WERI-Rb-1 (cell line): Measurements from ENCODE around the gene ABCC12.

Experiments
- DNase-seq: peaks from one replicate; pipeline ENCODE4 v3.0.0-alpha.2; 2020
- H3K27ac ChIP-seq: fragments of 250-450 bp; sonication (Bioruptor Pico); 2 replicates; pipeline ENCODE4 v1.5.1; 2020; ENCODE audit warnings: mild to moderate bottlenecking, moderate library complexity
- H3K27me3 ChIP-seq: fragments of 250-450 bp; sonication (Bioruptor Pico); 2 replicates; pipeline ENCODE4 v1.5.1; 2021; ENCODE audit warnings: mild to moderate bottlenecking, low read depth, moderate library complexity; ENCODE audit not compliant: insufficient read depth, severe bottlenecking
- H3K36me3 ChIP-seq: fragments of 250-450 bp; sonication (Bioruptor Pico); 2 replicates; pipeline ENCODE4 v1.5.1; 2020; ENCODE audit warnings: mild to moderate bottlenecking, moderate library complexity
- H3K4me3 ChIP-seq: 2 replicates; pipeline ENCODE4 v1.5.1; 2011; ENCODE audit warnings: low read depth, mild to moderate bottlenecking, control low read depth, low read length
- H3K9me3 ChIP-seq: fragments of 250-450 bp; sonication (Bioruptor Pico); 2 replicates; pipeline ENCODE4 v1.5.1; 2021; ENCODE audit warnings: mild to moderate bottlenecking, moderate library complexity; ENCODE audit not compliant: severe bottlenecking
- CTCF ChIP-seq: IDR thresholded peaks from 2 replicates; pipeline ENCODE4 v1.5.1; 2011; ENCODE audit warnings: low read depth, mild to moderate bottlenecking, control low read depth, inconsistent platforms, low read length

ABCC12 gene

GRCh38 chr16:48133455-48134211, 22.2 kb downstream of the ABCC12 start:
- no peak for TF ChIP-seq CTCF
- H3K36me3 ChIP-seq, result no peaks in the 10 kb centered on the region
- DNase-seq, result no peak
- H3K27ac ChIP-seq, result no peak overlapping the region
- no peaks in the 10 kb centered on the region for H3K9me3 ChIP-seq
- H3K4me3 ChIP-seq, result no peak overlapping the region
- H3K27me3 ChIP-seq, result no peaks in the 10 kb centered on the region

GRCh38 chr16:48132696-48133095, 23.1 kb downstream of the ABCC12 start:
- DNase-seq, result no peak
- Histone ChIP-seq H3K4me3 (no peak overlapping the region), H3K27ac (no peak overlapping the region), H3K36me3 (no peaks in the 10 kb centered on the region), H3K27me3 (no peaks in the 10 kb centered on the region), H3K9me3 (no peaks in the 10 kb centered on the region)
- no peak for TF ChIP-seq CTCF

GRCh38 chr16:48131201-48131935, 24.4 kb downstream of the ABCC12 start:
- no peak for DNase-seq
- no peak overlapping the region for H3K27ac ChIP-seq

GRCh38 chr16:48129926-48130325, 25.9 kb downstream of the ABCC12 start:
- TF ChIP-seq CTCF, result no peak
- H3K36me3 ChIP-seq, result no peaks in the 10 kb centered on the region
- no peaks in the 10 kb centered on the region for H3K27me3 ChIP-seq
- no peak overlapping the region for H3K4me3 ChIP-seq
- H3K9me3 ChIP-seq, result no peaks in the 10 kb centered on the region
- no peak overlapping the region for H3K27ac ChIP-seq
- DNase-seq, result no peak

More at GRCh38 chr16:48131201-48131935, 24.4 kb downstream of the ABCC12 start:
- no peak for TF ChIP-seq CTCF
- H3K4me3 ChIP-seq, result no peak overlapping the region
- no peaks in the 10 kb centered on the region for H3K27me3 ChIP-seq
- no peaks in the 10 kb centered on the region for H3K36me3 ChIP-seq
- no peaks in the 10 kb centered on the region for H3K9me3 ChIP-seq

DNA sequence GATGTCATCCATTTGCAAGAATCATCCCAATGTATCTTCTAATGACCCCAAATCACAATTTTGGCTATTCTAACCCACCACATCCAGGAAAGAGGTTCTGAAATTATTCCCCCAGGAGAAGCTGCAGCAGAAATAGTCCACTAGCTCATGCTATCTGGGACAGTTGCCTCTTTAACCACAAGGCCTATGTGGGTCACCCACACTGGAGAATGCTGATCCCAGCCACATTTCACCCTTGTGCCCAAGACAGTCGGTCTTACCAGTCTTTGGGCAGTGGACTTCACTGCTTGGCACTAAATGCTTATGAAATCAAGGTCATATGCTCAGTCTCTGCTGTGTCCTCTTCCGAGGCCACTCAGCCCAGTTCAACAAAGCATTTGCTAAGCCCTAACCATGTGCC, 27.0 kb downstream of the ABCC12 start:
- no peaks in the 10 kb centered on the region for H3K9me3 ChIP-seq
- DNase-seq, result no peak
- TF ChIP-seq CTCF, result no peak
- H3K4me3 ChIP-seq, result no peak overlapping the region
- no peaks in the 10 kb centered on the region for H3K36me3 ChIP-seq
- no peak overlapping the region for H3K27ac ChIP-seq
- no peaks in the 10 kb centered on the region for H3K27me3 ChIP-seq
